Suprapubic skin (tissue), 3 donors: ENCODE results near the gene SLC39A13.

Source experiments
- CTCF ChIP-seq, 2 donors: fragments of 200-600 bp in 1 of 2; fragments of 450-650 bp in 1 of 2; sonication (generic) in 1 of 2; IDR thresholded peaks; one replicate each; pipeline ENCODE4 v1.5.1; 2016 to 2019; ENCODE audit warnings: antibody characterized with exemption in 2 of 2, mild to moderate bottlenecking in 1 of 2, moderate library complexity in 1 of 2
- POLR2A ChIP-seq, 2 donors: fragments of 450-650 bp; IDR thresholded peaks; one replicate each; pipeline ENCODE4 v1.6.1; 2017; ENCODE audit warnings: antibody characterized with exemption in 2 of 2, mild to moderate bottlenecking in 2 of 2, moderate library complexity in 2 of 2

GRCh38 chr11:47413351-47413750, 5.0 kb downstream of the SLC39A13 start:
- TF ChIP-seq CTCF (IDR thresholded peaks at IDR 0.05) (no peak), POLR2A (IDR thresholded peaks at IDR 0.05) (no peak)
